IMR-90 (cell line): Measurements from ENCODE around the gene RNU6-9. TPM values are rescaled to one million over a fixed set of nuclear protein-coding genes. Genes with fewer than 3 reads are reported as not detected.
A peak's percentile ranks its signal among the peaks of the same experiment; 100 is the strongest.

ENCODE experiments used
- ATAC-seq: fragments of 200-7000 bp; cut with Tn5 transposase; 2 replicates; pipeline ENCODE4 v1.9.1; 2020; ENCODE audit warnings: low read depth, mild to moderate bottlenecking, moderate library complexity
- BruUV-seq: library from RNA; stranded (reverse); fragments of 400-500 nt; replicated peaks from 2 replicates; lab custom pipeline; 2021; lab: Mats Ljungman, UMichigan
- CTCF ChIA-PET: fragments of 300-600 bp; formaldehyde crosslinking; extraction: SDS; loops from one replicate; lab custom pipeline; 2021; ENCODE audit warnings: antibody characterized with exemption; lab: Yijun Ruan, JAX
- POLR2A ChIA-PET: fragments of 300-600 bp; sonication (Branson Sonifier 250); formaldehyde crosslinking; loops from one replicate; lab custom pipeline; 2022; ENCODE audit warnings: antibody characterized with exemption; ENCODE audit not compliant: unreplicated experiment; lab: Charles Lee
- DNase-seq: peaks from one replicate; pipeline ENCODE4 v3.0.0; 2013
- H2AFZ ChIP-seq: replicated peaks from 2 replicates; pipeline ENCODE3; 2013; ENCODE audit warnings: low read length, mild to moderate bottlenecking; ENCODE audit not compliant: poor library complexity
- H2AK5ac ChIP-seq: 2 replicates; pipeline ENCODE4 v1.6.1; 2013; ENCODE audit warnings: low read depth, low read length, inconsistent platforms
- H2AK9ac ChIP-seq: replicated peaks from 2 replicates; pipeline ENCODE3; 2013; ENCODE audit warnings: mild to moderate bottlenecking, low read depth, low read length, moderate library complexity; ENCODE audit not compliant: poor library complexity
- H2BK120ac ChIP-seq: 2 replicates; pipeline ENCODE4 v1.6.1; 2013; ENCODE audit warnings: low read depth, low read length, inconsistent platforms
- H2BK15ac ChIP-seq: 3 replicates; pipeline ENCODE4 v1.6.1; 2013; ENCODE audit warnings: low read depth, low read length, inconsistent platforms
- H2BK20ac ChIP-seq: 2 replicates; pipeline ENCODE4 v1.6.1; 2013; ENCODE audit warnings: low read depth, mild to moderate bottlenecking, inconsistent platforms, low read length, moderate library complexity
- H2BK5ac ChIP-seq: 2 replicates; pipeline ENCODE4 v1.6.1; 2013; ENCODE audit warnings: mild to moderate bottlenecking, low read depth, low read length, inconsistent platforms; ENCODE audit not compliant: poor library complexity, severe bottlenecking
- H3K14ac ChIP-seq: replicated peaks from 2 replicates; pipeline ENCODE4 v1.6.1; 2013; ENCODE audit warnings: low read depth, low read length, inconsistent platforms
- H3K18ac ChIP-seq: 2 replicates; pipeline ENCODE4 v1.6.1; 2013; ENCODE audit warnings: low read depth, low read length, control low read depth
- H3K23ac ChIP-seq: 2 replicates; pipeline ENCODE4 v1.6.1; 2013; ENCODE audit warnings: low read depth, low read length, inconsistent platforms
- H3K27ac ChIP-seq: 2 replicates; pipeline ENCODE4 v1.5.1; 2013; ENCODE audit warnings: mild to moderate bottlenecking, control low read depth, low read length; ENCODE audit not compliant: insufficient read depth
- H3K27me3 ChIP-seq: 2 replicates; pipeline ENCODE4 v1.6.1; 2013; ENCODE audit warnings: low read length; ENCODE audit not compliant: control insufficient read depth, insufficient read depth
- H3K36me3 ChIP-seq: 2 replicates; pipeline ENCODE4 v1.6.1; 2013; ENCODE audit warnings: low read length, mixed read lengths; ENCODE audit not compliant: control insufficient read depth, insufficient read depth
- H3K4ac ChIP-seq: 2 replicates; pipeline ENCODE4 v1.6.1; 2013; ENCODE audit warnings: low read depth, low read length, inconsistent platforms
- H3K4me1 ChIP-seq: 2 replicates; pipeline ENCODE4 v1.6.1; 2013; ENCODE audit warnings: low read length, mixed read lengths; ENCODE audit not compliant: control insufficient read depth, insufficient read depth
- H3K4me2 ChIP-seq: 2 replicates; pipeline ENCODE4 v1.6.1; 2013; ENCODE audit warnings: low read depth, mild to moderate bottlenecking, control low read depth, low read length, moderate library complexity
- H3K4me3 ChIP-seq: 2 replicates; pipeline ENCODE4 v1.5.1; 2013; ENCODE audit warnings: low read depth, mild to moderate bottlenecking, control low read depth, low read length, moderate library complexity; ENCODE audit not compliant: insufficient read depth
- H3K56ac ChIP-seq: 2 replicates; pipeline ENCODE4 v1.6.1; 2013; ENCODE audit warnings: low read length, inconsistent platforms; ENCODE audit not compliant: insufficient read depth; ENCODE audit errors: extremely low read depth
- H3K79me1 ChIP-seq, 2 experiments: 2 replicates each; pipeline ENCODE4 v1.6.1; 2013; ENCODE audit warnings: low read length in 2 of 2, inconsistent platforms in 1 of 2, low read depth in 1 of 2
- H3K9ac ChIP-seq: 2 replicates; pipeline ENCODE4 v1.6.1; 2013; ENCODE audit warnings: low read depth, low read length, control low read depth
- H3K9me1 ChIP-seq: 2 replicates; pipeline ENCODE4 v1.6.1; 2013; ENCODE audit warnings: low read length, inconsistent platforms; ENCODE audit not compliant: insufficient read depth
- H3K9me3 ChIP-seq: 2 replicates; pipeline ENCODE4 v1.6.1; 2013; ENCODE audit warnings: low read length; ENCODE audit not compliant: control insufficient read depth, insufficient read depth
- H4K20me1 ChIP-seq: 2 replicates; pipeline ENCODE4 v1.6.1; 2013; ENCODE audit warnings: low read length, inconsistent platforms; ENCODE audit not compliant: insufficient read depth
- H4K5ac ChIP-seq: 2 replicates; pipeline ENCODE4 v1.6.1; 2013; ENCODE audit warnings: mild to moderate bottlenecking, low read depth, low read length, control low read depth
- H4K8ac ChIP-seq, 2 experiments: 2 replicates each; pipeline ENCODE4 v1.6.1; 2013; ENCODE audit warnings: low read depth in 2 of 2, low read length in 2 of 2, control low read depth in 1 of 2, inconsistent platforms in 1 of 2
- H4K91ac ChIP-seq: 2 replicates; pipeline ENCODE4 v1.6.1; 2013; ENCODE audit warnings: low read depth, low read length, inconsistent platforms; ENCODE audit not compliant: insufficient read depth
- BHLHE40 ChIP-seq: fragments of 150-350 bp; IDR thresholded peaks from 2 replicates; pipeline ENCODE4 v1.6.1; 2016; ENCODE audit warnings: mild to moderate bottlenecking, low read depth, low read length
- CEBPB ChIP-seq: IDR thresholded peaks from 2 replicates; pipeline ENCODE4 v1.6.1; 2012; ENCODE audit warnings: low read depth, low read length, improper control_type of control experiment
- ELK1 ChIP-seq: fragments of 150-350 bp; IDR thresholded peaks from 2 replicates; pipeline ENCODE4 v1.6.1; 2016; ENCODE audit warnings: low read depth, mild to moderate bottlenecking, low read length, moderate library complexity, borderline replicate concordance
- MAFK ChIP-seq: IDR thresholded peaks from 2 replicates; pipeline ENCODE4 v1.6.1; 2012; ENCODE audit warnings: low read depth, low read length, improper control_type of control experiment
- MAZ ChIP-seq: IDR thresholded peaks from 2 replicates; pipeline ENCODE4 v1.6.1; 2012; ENCODE audit warnings: low read depth, mild to moderate bottlenecking, low read length, improper control_type of control experiment, moderate library complexity, borderline replicate concordance
- NFE2L2 ChIP-seq: fragments of 150-350 bp; IDR thresholded peaks from 2 replicates; pipeline ENCODE4 v1.6.1; 2016; ENCODE audit warnings: low read depth, mild to moderate bottlenecking, low read length
- POLR2A ChIP-seq: IDR thresholded peaks from 2 replicates; pipeline ENCODE4 v1.6.1; 2012; ENCODE audit warnings: mild to moderate bottlenecking, low read depth, low read length
- RFX5 ChIP-seq: IDR thresholded peaks from 2 replicates; pipeline ENCODE4 v1.8.0; 2012; ENCODE audit warnings: low read depth, mild to moderate bottlenecking, low read length, moderate library complexity
- WGBS, 2 experiments: methylation state at CpG; one replicate each; pipeline versions ENCODE4 v1.1.5 to v1.1.7; 2013; ENCODE audit warnings: missing lambda C conversion rate in 2 of 2; ENCODE audit not compliant: insufficient read length in 1 of 2; ENCODE audit errors: extremely low coverage in 2 of 2; 5-methylcytosine and 5-hydroxymethylcytosine counted together
- dilution Hi-C: fragments of 300-500 bp; cut with HindIII; formaldehyde crosslinking; loops from one replicate; pipeline ENCODE4 v1.14.3; 2018; ENCODE audit warnings: low sequenced_read_pairs; ENCODE audit not compliant: unreplicated experiment
- in situ Hi-C: fragments of 300-500 bp; cut with MboI; formaldehyde crosslinking; loops from 3 replicates; pipeline ENCODE4 v1.14.3; 2019; ENCODE audit warnings: low sequenced_read_pairs, inconsistent platforms, mixed read lengths
- intact Hi-C: fragments of 100-400 bp; cut with micrococcal nuclease; formaldehyde crosslinking; loops from 2 replicates; pipeline ENCODE4 v1.10.0; 2022
- polyA plus RNA-seq, 3 experiments: library from polyadenylated mRNA; depleted of rRNA; stranded (reverse); fragments of >200 nt; gene quantifications; 2 replicates each; pipeline ENCODE4 v1.2.3, GENCODE V29; 2012; ENCODE audit warnings: low replicate concordance in 1 of 3
- total RNA-seq: library from RNA; depleted of rRNA; stranded (reverse); fragments of >200 nt; gene quantifications from 2 replicates; pipeline ENCODE4 v1.2.3, GENCODE V29; 2012

RNU6-9 gene
- total and polyA plus RNA-seq, 2 of the 4 experiments (the other 2 are of a cell fraction), result not detected

DNA sequence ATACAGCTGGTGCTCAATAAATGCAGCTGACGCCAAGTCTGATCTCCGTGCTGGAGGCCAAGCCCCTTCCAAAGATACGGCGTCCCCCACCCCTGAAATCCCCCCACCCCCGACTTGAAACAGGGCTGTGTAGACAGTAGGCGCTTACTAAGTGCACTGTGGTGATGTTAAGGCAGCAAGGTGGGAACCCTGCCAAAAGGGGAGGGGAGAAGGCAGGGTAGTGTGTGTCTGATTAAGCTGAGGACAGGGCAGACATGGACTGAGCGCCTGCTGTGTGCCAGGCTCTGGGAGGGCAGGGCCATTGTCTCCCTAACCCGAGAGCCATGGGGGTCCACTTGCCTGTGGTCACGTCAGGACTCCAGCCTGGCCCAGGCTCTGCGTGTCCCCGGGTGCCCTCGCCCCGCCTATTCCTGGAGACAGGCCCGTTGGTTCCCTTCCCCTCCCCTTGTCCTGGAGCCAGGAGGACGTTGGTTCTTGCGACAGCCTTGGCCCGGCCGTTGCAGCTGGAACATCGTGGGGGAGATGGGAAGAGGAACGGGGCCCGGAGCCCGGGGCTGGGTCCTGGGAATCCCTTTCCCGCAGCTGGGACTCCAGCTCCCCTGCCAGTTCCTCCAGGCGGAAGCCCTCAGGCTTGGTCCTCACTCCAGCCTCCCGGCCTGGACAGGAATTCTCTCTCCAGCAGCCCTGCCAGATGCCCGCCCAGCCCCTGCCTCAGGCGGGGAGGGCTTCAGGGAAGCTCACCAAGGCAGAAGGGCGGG, 42.9 kb upstream of the RNU6-9 start:
- Histone ChIP-seq H3K56ac (peak overlapping the region; percentile 47), H3K27ac (peak overlapping the region; percentile 90), H2BK15ac (peak overlapping the region; percentile 97; the same call in 2 of the 3 replicates), H3K4ac (peak overlapping the region; percentile 84), H3K9me3 (no peaks in the 10 kb centered on the region), H4K8ac (peak overlapping the region; percentile 54 to 94; a peak in 3 of 4 replicates), H3K18ac (peak overlapping the region; percentile 56), H3K36me3 (no peaks in the 10 kb centered on the region), H2AFZ (peak overlapping the region; percentile 89), H2BK120ac (peak overlapping the region; percentile 59), H3K9ac (peak overlapping the region; percentile 32), H3K9me1 (no peaks in the 10 kb centered on the region), H2BK20ac (peak overlapping the region; percentile 52; the same call in 1 of the 2 replicates), H2AK9ac (peak overlapping the region; percentile 95), H4K5ac (peak overlapping the region; percentile 68), H2AK5ac (peak overlapping the region; percentile 88), H3K4me3 (no peak overlapping the region), H4K91ac (peak overlapping the region; percentile 90), H4K20me1 (no peaks in the 10 kb centered on the region), H3K27me3 (peaks cover 4% of the 10 kb centered on the region; the same call in 1 of the 2 replicates), H3K14ac (peak overlapping the region; percentile 13; the same call in 1 of the 2 replicates), H2BK5ac (peak overlapping the region; percentile 70), H3K23ac (peak overlapping the region; percentile 84; the same call in 1 of the 2 replicates), H3K79me1 (no peaks in the 10 kb centered on the region), H3K4me2 (peak overlapping the region; percentile 23; the same call in 1 of the 2 replicates), H3K4me1 (peaks cover 6% of the 10 kb centered on the region)
- CTCF ChIA-PET, result no interaction called here
- in situ Hi-C loops (no loop called here), dilution Hi-C loops (no loop called here), intact Hi-C loops (loop anchor here (1.0 kb wide), 1 partner anchor 35 kb away; no protein-coding TSS in a partner anchor)
- ATAC-seq (peak; percentile 88), DNase-seq (peak; percentile 81)
- BruUV-seq, result no TSS peak
- WGBS, 2 experiments, result 0% methylated on average over 1 of the region's 28 CpGs; no CpG with 5 or more reads in 1 of the 2 experiments
- POLR2A ChIA-PET, result no interaction called here
- TF ChIP-seq MAZ (peak; percentile 54; the same call in 1 of the 2 replicates), POLR2A (no peak), MAFK (no peak), CEBPB (peak; percentile 89), RFX5 (no peak), NFE2L2 (no peak), ELK1 (no peak), BHLHE40 (no peak)
